ENCODE results near the gene SOX13.

The SOX13 gene

DNA sequence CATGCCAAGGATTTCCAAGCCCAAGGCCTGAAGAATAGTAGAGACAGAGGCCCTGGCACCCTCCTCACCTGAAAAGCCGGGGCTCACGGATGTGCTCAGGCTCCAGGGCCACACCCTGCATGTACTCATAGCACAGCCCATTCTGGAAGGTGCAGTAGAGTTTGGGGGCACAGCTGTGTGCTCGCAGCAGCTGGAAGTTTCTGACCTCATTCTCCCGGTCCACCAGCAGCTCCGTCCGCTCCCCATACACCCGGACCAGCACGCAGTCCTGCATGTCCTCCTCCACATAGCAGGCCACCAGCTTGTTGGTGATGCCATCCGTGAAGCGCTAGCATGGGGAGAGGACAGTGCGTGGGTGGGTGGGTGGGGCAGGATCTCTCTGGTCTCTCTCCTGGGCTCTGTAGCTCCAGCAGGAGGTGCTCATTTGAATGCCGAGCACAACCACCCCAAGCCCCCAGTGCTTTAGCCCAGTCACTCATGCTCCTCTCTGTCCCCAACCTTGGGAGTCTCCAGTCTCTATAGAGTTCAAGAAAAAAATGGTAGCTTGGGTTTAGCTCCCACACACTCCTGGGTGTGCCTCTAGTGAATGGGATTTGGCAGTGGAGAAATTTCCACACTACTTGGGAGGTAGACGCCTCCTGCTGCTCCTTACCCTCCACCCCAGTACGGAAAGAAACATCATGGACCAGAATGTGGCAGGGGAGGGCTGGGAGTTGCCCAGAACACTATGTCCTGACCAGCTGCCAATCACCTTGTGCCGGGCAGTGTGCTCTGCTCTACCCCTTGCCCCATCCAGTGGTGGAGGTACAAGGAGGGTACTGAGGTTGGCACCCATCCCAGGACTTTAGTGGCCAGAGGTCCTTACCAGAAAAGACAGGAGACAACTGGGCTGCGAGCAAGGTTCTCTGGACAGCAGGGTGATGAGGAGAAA is 77.0 kb downstream of the SOX13 start:
- H3K4me3 ChIP-seq (ENCODE audit: low read depth, low read length), result no peak overlapping the region

DNA sequence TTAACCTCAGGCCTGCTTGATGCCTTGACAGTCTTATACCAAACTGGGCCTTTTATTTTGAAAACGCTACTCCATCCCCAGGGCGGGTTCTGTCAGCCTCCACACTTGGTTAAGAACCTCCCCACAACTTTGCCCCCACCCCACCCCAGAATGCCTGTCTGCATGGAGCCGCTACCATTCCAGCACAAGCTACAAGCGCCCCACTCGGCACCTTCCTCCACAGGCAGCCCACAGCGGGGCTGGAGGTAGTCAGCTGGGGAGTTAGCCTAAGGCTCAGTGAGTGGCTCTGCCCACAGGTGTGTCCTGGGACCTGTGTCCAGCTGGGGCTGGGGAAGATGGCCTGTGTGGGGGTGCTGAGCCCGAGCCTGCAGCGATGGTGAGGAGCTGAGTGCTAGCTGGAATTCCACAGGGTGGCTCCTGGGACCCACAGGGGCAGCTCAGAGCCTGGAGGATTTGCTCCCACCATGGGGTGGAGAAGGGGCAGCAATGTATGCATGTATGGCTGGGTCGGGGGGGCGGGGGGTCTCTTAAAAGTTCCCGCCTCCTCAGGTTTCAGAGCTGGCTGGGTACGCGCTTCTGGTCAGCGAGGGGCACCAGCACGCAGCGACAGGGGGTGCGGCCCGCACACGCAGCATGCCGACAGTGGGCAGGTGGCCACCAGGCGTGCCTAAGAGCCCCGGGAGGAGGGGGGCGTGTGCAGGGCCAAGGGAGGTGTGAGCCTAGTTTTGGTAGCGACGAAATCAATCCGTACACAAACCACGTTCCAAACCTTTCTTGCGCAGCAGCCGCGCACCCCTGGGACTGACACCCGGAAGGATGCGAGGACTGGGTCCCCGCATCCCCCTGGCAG is 78.0 kb downstream of the SOX13 start:
- peak overlapping the region; percentile 66 for H3K4me3 ChIP-seq (ENCODE audit: low read depth, low read length)

DNA sequence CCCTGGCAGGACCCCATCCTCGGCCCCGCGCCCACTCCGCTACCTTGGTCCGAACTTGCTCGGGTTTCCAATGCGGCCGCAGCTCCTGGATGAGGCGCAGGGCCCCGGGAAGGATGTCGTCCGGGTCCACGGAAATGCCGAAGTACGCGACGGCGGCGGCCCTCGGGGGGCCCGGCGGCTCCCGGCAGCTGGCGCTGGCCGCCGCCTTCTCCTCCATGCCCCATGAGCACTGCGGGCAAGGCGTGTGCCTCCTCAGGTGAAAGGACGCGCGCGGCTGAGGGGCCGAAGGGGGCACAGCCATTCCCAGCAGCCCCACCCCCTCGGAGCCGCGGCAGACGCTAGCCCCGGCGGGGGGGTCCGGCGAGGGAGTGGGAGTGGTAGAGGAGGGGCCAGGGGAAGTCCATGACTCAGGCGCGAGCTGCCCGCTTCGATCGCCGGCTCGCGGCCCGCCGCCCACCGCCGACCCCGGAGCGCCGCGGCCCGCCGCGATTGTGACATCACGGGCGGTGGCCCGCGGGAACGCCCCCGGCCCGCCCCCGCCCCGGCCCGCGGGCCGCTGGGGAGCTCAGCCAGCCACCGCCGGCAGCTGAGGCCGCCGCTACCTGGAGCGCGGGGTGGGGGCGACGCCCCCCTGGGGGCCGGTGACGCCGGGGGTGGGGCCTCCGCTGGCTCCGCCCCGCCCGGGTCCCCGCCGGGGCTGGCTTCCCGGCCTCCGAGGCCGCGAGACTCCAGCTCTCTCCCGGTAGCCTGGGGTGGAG is 78.8 kb downstream of the SOX13 start, which contains the start of gene ETNK2:
ETNK2 (minus strand) TSS at position 493 of the 758 bp plus-strand sequence; CDS start at position 301, 192 bp downstream.
- H3K4me3 ChIP-seq (ENCODE audit: low read depth, low read length), result peak within 1 kb of the TSS; percentile 66

DNA sequence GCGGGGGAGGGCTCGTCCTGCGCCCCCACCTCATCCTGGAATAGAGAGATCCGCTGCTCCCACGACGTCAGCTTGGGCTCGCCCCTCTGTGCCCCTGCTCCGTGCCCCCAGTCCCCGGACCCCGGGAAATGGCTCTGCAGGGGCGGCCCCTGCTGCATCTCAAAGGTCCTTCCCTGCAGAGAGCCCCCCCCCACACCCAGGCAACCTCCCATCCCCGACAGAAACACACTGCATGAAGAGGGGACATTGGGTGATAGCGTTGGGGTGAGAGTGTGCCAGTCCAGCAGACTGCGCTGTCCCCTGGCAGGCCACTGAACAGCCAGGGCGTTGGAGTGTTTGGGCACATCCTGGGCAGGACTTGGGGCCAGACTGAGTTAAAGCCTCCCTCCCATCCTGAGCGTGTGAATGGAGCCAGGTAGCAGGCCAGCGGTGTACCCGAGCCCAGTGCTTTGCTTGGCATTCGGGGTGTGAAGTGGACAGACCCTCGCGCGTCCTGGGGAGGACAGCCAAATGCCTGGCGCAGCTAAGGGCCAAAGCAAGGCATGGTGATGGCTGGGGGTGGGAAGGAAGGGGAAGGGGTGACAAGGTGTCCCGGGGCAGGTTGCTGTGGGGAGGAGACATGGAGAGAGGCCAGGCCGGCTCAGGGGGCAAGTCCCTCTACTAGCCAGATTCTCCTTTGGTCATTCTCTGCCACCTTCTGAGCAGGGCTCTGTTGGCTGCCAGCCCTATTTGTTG is 79.6 kb downstream of the SOX13 start:
- H3K4me3 ChIP-seq (ENCODE audit: low read depth, low read length), result peak overlapping the region; percentile 47

DNA sequence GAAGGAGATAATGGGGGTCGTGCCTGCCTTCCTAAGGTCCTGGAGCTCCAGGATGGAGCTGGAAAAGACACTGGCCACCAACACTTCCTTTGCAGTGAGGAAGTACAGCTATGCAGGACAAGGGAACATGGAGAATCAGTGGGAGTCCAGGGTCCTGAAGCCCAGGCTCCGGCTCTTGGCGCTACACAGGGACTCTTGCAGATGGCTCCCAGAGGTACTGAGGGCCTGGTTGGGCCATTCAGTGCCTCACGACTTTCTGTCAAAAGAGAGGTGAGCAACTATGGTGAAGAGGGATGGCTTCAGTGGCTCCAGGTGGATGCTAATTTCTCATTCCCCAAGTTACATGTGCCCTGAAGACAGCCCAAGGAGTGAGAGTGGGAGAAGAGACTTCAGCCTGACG is 80.8 kb downstream of the SOX13 start:
- no peak overlapping the region for H3K4me3 ChIP-seq (ENCODE audit: low read depth, low read length)

DNA sequence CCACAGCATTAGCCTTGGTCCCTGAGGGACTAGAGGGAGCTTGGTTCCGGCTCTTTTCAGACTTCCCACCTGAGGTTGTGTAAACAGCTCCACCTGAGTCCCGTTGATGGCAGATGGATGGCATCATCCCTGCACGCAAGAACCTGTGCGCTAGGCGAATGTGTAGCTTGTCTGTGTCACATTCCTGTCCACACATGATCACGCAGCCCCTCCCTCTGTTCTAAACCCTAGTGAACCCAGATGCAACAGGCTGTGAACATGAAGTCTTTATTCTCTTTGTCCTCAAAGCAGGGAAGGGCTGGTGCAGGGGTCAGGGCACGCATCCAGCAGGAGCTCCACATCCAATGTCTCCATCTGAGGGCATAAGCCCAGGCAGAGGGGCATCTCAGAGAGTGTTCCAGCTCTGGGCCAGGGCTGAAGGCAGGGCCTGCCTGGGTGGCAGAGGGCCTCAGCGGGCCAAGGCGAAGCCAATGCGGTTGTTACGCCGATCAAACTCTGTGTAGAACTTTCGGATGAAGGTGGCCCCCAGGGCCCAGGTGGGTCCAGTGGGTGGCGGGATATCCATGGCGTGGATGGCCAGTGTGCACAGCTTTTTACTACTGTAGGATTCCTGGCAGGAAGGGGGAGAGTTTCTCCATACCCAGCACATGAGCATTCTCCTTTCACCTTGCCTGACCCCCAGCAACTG is 81.8 kb downstream of the SOX13 start:
- H3K4me3 ChIP-seq (ENCODE audit: low read depth, low read length), result no peak overlapping the region

DNA sequence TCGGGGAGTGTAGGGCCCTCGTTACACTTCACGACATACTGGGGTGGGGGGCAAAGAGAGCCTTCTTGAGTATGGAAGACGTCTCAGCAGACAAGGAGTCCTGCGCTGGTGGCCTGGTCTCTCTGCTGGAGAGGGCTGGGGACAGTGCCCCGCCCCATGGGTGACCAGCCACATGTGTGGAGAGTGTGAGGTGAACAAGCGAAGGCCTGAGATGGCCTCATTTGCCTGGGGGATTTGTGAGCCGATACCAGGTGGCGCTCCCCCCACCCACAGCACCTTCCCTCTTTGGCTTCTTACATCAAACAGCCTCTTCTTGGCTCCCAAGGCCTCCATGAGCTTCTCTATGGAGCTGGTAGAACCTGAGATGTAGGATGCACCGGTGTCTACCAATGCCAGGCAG is 83.0 kb downstream of the SOX13 start:
- no peak overlapping the region for H3K4me3 ChIP-seq (ENCODE audit: low read depth, low read length)

DNA sequence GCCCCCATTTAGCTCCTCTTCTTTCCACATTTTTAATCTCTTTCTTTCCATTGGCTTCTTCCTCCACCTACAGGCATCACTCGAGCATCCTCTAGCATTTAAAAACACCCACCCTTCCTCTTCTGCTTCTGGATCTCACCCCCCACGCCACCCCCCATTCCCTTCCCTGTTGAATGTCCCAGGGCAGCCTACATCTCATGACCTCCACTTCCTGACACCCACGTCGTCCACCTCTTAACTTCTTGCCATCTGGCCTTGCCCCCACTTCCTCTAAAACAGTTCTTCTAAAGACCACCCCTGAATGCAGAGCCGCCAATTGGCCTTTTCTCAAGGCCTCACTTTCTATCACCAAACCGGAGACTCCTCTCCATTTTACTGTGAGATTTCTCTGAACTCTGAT is 85.0 kb downstream of the SOX13 start:
- H3K4me3 ChIP-seq (ENCODE audit: low read depth, low read length), result no peak overlapping the region

DNA sequence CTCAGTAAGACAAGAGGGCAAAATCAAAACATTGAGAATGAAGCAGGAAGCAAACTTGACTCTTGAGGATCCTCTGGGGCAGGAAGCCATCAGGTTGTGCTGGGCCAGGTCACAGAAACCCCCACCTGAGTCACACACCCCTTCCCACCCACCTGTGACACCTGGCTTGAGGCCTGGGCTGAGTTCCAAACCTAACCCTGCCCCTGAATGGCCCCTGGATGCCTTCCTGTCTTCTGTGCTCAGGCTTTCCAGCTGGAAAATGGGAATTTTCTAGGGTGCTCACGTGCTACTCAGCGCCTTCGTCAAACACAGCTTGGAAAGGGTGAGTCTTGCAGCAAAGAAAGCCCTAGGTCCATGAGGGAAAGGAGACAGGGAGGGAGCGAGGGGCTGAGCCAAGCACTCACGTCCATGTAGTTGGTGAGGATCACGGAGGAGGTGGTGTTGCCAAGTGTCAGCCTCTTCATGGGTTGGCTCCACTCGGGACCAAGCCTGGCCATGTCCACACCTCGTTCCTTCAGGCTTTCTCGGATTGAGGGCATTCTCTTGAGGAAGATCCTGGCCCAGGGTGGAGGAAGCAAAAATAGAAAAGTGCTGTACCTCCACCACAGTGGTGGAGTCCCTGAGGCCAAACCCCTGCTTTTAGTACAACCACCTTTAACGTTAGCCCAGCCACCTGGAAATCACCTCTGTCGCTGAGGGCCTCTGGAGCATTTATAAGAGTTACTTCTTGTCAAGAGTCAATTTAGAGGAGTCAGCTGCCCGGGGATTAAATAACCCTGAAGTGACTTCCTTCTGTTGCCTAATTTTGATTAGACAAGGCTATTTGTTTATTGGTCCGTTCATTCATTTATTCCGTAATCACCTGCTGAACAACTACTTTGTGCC is 88.9 kb downstream of the SOX13 start:
- H3K4me3 ChIP-seq (ENCODE audit: low read depth, low read length), result no peak overlapping the region

DNA sequence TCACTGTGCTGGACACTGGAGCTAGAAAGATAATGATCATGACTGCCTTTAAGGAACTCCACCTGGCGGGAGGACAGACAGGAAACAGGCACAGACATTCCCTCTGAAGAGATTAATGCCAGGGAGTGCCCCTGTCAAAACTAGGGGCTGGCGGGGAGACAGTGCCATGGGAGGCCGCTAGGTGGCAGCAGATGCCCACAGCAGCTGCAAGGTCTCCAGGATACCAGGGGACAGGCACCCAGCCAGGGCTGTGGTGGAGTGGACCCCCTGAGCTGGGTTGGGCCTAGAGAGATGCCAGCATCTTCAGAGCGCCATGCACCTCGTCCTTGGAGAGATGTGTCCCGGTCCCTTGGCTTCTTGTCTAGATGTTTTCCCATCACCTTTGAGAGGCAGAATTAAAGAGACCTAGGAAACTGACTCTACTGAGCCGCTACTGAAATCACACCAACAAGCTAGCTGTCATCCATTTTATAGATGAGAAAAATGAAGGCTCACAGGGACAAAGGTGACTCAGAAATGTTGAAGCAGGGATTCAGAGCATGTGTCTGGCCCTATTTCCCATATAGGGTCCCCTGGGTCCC is 89.7 kb downstream of the SOX13 start:
- no peak overlapping the region for H3K4me3 ChIP-seq (ENCODE audit: low read depth, low read length)

DNA sequence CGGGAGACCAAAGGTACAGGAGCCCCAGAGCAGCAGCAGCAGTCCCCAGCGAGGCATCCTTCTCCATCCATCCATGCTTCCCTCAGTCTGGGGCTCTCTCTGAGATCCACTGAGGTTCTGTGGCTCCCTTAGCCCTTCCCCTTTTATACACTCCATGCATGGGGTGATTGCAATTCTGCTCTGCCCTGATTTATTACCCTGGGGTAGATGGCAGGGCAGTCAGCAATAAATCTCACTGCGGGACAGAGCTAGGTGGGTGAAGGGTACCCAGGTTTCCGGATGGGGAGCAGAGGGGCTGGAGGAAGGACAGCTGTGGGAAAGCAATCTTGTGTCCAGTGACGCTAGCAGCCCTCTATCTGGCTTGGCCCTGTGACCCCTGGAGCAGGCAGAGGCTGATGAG is 93.3 kb downstream of the SOX13 start, which contains the start of gene REN:
REN (minus strand) TSS at position 119 of the 400 bp plus-strand sequence; CDS start at position 75, 44 bp downstream.
- H3K4me3 ChIP-seq (ENCODE audit: low read depth, low read length), result no peak within 1 kb of the TSS

DNA sequence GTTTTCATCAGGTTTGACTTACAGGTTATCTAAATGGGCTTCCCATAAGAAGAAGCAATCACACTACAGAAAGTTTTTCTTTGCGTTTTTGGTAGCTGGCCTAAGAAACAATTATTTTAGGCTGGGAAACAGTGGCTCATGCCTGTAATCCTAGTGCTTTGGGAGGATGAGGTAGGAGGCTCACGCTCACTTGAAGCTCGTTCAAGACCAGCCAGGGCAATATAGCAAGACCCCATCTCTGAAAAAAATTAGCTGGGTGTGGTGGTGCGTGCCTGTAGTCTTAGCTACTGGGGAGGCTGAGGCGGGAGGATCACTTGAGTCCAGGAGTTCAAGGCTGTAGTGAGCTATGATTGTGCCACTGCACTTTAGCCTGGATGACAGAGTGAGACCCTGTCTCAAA is 94.8 kb downstream of the SOX13 start:
- H3K4me3 ChIP-seq (ENCODE audit: low read depth, low read length), result no peak overlapping the region

DNA sequence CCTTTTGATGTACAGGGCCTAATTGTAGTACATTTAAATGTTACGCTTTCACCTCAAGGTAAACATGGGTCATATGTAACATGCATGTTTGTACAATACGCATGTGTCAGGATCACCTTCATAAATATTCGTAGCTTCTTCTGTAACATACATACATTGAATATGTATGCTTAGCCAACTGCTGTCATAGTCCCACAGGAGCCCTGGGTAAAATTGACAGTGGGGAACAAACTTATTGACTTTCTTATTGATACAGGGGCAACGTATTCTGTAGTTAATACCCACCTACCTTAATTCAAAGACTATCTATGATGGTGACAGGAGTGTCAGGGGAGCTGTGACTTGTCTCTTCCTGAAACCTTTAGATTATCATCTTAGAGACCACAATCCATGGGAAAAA is 96.9 kb downstream of the SOX13 start:
- no peak overlapping the region for H3K4me3 ChIP-seq (ENCODE audit: low read depth, low read length)

DNA sequence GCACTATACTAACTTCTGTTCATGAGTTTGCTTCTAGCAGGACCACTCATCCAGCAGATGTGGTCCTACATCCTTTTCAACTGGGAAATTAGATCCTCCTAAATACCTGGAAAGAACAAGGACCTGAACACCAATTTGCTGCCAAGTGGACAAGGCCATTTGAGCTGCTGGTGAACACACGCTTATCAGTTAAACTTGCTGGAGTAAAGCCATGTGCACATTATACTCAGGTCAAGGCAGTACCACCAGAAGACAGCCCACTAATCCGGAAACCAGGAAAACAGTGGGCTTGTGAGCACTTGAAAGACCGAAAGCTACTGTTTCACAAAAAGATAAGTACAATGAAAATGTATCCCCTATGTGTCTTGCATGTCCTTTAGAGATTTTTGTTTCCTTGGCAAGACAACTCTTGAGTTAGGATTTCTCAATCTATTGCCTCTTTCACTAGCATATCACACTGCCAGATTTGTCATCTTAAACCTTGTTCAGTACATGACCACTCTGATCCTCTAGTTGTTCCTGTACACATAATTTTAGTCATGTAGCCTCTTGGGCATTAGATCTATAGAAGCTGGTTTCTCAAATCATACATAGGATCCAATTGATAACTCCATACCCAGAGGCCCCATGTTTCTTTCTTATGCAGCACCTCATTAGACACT is 97.7 kb downstream of the SOX13 start:
- no peak overlapping the region for H3K4me3 ChIP-seq (ENCODE audit: low read depth, low read length)

DNA sequence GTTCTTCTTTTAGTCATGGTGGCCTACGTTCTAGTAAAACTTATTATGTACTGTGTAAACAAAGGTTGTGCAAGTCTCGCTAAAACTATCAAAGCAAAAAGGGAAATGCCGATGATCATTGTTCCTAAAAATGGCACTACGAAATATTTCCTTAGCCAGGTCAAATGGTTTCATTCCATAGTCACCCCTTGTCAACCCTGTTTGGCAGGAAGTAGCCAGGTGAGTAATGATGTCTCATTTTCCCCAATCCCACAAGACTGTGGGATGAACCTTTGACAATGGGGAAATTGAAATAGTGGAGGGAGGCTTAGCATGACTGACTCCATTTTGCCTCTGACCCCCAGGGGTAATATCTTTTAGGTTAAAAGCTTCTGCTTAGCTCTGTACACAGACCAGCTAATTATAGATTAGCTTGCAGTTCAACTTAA is 98.8 kb downstream of the SOX13 start:
- H3K4me3 ChIP-seq (ENCODE audit: low read depth, low read length), result no peak overlapping the region

DNA sequence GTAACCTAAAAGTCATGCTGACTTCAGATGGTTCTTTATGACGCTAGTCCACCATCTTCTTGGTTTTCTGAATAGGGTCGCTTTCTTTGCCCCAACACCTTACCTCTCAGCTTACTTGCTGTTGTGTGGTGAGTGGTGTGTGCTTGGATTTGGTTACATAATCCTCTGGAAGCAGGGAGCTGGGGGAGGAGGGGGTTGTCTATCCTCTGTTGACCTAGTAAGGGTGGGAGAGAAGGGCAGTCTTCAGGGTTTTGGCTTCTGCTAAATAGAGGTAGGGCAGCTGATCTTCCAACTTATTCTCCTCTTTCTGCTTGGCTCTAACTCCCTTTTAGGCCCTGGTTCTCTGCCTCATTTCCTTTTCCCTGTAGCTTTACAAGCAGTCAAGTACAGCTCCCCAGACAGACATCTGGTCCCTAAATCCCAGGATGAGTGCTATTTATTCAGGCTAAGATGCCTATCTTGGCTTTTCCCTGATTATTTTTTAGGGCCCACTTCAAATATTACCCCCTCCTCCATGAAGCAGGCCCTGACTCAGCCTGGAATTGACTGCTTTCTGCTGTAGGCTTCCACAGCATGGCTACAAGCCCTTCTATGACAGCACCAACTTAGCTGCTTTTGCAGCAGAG is 99.6 kb downstream of the SOX13 start:
- no peak overlapping the region for H3K4me3 ChIP-seq (ENCODE audit: low read depth, low read length)

DNA sequence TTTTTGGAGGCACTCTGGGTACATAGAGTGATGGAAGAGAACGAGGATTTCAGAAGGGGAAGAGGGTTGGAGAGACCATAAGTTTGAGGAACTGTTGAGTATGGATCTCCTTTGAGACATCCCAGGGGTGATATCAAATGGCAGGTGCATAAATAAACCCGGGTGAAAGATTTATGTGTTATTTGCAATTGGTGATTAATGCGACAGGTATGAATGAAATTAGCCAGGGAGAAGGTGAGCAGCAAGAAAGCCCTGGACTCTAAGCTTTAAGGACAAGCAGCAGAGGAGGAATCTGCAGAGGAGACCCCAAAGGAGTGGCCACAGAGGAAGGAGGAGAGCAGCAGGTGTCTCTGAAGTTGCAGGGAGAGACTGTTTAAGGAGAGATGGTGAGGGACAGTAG is 102.0 kb downstream of the SOX13 start:
- no peak overlapping the region for H3K4me3 ChIP-seq (ENCODE audit: low read depth, low read length)

Measured in iPS-11a (cell line).